ENCODE data around the gene CALML5. TPM values are rescaled to one million over a fixed set of nuclear protein-coding genes. Genes with fewer than 3 reads are reported as not detected.
A peak's percentile ranks its signal among the peaks of the same experiment; 100 is the strongest.

CALML5 gene
- total and polyA plus RNA-seq, 9 of the 15 experiments (the other 6 are each of a cell fraction or from before 2014, with no cell fraction given), result not detected

DNA sequence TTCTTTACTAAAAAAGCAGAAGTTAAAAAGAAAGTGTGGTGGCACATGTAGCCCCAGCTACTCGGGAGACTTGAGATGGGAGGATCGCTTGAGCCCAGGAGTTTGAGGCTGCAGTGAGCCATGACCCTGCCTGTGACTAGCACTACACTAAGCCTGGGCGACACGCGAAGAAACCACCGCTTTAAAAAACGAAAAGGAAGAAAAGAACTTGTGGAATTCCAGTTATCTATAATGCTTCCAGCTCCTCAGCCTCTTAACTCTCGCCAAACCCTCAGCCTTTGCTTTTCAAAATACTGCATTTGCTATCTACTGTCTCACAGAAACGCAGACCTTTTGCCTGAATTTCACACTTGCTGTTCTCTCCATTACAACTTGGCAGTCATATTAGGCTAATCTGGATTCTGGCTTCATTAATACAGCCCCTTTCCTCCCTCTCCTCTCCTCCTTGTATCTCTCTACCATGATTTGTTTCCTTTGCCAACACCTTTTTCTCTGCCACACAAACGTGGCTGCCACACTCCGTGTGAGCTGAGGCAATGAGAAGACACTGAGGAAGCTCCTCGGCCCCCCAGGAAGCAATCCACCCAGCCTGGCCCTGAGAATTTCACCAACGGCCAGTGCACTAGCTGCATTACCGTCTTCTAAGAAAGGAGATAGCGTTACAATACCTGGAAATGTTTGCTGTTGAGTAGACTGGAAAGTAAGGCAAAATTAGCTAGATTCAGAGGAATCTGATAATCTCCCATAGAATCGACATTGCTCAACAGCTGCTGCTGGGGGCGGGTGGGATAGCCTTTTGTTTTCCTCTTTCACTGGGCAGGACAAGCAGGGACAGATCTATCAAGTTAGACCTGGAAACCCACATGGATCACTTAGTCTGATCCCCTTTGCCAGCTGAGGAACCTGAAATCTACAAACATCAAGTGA lies 37.2 kb downstream of the CALML5 start (continued):
- TF ChIP-seq, protein P1, sequence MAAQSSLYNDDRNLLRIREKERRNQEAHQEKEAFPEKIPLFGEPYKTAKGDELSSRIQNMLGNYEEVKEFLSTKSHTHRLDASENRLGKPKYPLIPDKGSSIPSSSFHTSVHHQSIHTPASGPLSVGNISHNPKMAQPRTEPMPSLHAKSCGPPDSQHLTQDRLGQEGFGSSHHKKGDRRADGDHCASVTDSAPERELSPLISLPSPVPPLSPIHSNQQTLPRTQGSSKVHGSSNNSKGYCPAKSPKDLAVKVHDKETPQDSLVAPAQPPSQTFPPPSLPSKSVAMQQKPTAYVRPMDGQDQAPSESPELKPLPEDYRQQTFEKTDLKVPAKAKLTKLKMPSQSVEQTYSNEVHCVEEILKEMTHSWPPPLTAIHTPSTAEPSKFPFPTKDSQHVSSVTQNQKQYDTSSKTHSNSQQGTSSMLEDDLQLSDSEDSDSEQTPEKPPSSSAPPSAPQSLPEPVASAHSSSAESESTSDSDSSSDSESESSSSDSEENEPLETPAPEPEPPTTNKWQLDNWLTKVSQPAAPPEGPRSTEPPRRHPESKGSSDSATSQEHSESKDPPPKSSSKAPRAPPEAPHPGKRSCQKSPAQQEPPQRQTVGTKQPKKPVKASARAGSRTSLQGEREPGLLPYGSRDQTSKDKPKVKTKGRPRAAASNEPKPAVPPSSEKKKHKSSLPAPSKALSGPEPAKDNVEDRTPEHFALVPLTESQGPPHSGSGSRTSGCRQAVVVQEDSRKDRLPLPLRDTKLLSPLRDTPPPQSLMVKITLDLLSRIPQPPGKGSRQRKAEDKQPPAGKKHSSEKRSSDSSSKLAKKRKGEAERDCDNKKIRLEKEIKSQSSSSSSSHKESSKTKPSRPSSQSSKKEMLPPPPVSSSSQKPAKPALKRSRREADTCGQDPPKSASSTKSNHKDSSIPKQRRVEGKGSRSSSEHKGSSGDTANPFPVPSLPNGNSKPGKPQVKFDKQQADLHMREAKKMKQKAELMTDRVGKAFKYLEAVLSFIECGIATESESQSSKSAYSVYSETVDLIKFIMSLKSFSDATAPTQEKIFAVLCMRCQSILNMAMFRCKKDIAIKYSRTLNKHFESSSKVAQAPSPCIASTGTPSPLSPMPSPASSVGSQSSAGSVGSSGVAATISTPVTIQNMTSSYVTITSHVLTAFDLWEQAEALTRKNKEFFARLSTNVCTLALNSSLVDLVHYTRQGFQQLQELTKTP (IDR thresholded peaks at IDR 0.05; ENCODE audit: low read depth in 1 of 2, partially characterized antibody in 2 of 2), result peak; percentile 70 to 78
- peak; percentile 76 for TF ChIP-seq MTA3 (IDR thresholded peaks at IDR 0.05; ENCODE audit: borderline replicate concordance)
- TF ChIP-seq ELF4 (CRISPR knock-in tag; IDR thresholded peaks at IDR 0.05), result no peak
- TF ChIP-seq NR1H2 (CRISPR knock-in tag; IDR thresholded peaks at IDR 0.05), result no peak
- peak; percentile 33; the same call in 1 of the 2 replicates for TF ChIP-seq TCF3 (CRISPR knock-in tag; IDR thresholded peaks at IDR 0.05)
- 0 out of 2 replicates have a peak, but pooled peaks have one; percentile 9 for TF ChIP-seq POLR2AphosphoS5 (IDR thresholded peaks at IDR 0.05; ENCODE audit: control insufficient read depth, insufficient read depth, low read depth, low read length)
- TF ChIP-seq, protein P2, sequence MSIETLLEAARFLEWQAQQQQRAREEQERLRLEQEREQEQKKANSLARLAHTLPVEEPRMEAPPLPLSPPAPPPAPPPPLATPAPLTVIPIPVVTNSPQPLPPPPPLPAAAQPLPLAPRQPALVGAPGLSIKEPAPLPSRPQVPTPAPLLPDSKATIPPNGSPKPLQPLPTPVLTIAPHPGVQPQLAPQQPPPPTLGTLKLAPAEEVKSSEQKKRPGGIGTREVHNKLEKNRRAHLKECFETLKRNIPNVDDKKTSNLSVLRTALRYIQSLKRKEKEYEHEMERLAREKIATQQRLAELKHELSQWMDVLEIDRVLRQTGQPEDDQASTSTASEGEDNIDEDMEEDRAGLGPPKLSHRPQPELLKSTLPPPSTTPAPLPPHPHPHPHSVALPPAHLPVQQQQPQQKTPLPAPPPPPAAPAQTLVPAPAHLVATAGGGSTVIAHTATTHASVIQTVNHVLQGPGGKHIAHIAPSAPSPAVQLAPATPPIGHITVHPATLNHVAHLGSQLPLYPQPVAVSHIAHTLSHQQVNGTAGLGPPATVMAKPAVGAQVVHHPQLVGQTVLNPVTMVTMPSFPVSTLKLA (conservative IDR thresholded peaks at IDR 0.05), result peak in 1 of 2 experiments; percentile 46; a peak in 1 of 4 replicates
- TF ChIP-seq, protein P3, sequence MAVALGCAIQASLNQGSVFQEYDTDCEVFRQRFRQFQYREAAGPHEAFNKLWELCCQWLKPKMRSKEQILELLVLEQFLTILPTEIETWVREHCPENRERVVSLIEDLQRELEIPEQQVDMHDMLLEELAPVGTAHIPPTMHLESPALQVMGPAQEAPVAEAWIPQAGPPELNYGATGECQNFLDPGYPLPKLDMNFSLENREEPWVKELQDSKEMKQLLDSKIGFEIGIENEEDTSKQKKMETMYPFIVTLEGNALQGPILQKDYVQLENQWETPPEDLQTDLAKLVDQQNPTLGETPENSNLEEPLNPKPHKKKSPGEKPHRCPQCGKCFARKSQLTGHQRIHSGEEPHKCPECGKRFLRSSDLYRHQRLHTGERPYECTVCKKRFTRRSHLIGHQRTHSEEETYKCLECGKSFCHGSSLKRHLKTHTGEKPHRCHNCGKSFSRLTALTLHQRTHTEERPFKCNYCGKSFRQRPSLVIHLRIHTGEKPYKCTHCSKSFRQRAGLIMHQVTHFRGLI (CRISPR knock-in tag; IDR thresholded peaks at IDR 0.05), result no peak
- TF ChIP-seq, protein P4, sequence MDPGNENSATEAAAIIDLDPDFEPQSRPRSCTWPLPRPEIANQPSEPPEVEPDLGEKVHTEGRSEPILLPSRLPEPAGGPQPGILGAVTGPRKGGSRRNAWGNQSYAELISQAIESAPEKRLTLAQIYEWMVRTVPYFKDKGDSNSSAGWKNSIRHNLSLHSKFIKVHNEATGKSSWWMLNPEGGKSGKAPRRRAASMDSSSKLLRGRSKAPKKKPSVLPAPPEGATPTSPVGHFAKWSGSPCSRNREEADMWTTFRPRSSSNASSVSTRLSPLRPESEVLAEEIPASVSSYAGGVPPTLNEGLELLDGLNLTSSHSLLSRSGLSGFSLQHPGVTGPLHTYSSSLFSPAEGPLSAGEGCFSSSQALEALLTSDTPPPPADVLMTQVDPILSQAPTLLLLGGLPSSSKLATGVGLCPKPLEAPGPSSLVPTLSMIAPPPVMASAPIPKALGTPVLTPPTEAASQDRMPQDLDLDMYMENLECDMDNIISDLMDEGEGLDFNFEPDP (CRISPR knock-in tag; IDR thresholded peaks at IDR 0.05), result no peak
- 0 out of 2 replicates have a peak, but pooled peaks have one; percentile 53 for TF ChIP-seq ZFPM2 (CRISPR knock-in tag; IDR thresholded peaks at IDR 0.05)
- TF ChIP-seq, protein P5, sequence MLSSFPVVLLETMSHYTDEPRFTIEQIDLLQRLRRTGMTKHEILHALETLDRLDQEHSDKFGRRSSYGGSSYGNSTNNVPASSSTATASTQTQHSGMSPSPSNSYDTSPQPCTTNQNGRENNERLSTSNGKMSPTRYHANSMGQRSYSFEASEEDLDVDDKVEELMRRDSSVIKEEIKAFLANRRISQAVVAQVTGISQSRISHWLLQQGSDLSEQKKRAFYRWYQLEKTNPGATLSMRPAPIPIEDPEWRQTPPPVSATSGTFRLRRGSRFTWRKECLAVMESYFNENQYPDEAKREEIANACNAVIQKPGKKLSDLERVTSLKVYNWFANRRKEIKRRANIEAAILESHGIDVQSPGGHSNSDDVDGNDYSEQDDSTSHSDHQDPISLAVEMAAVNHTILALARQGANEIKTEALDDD (IDR thresholded peaks at IDR 0.05), result no peak
- peak; percentile 31 for TF ChIP-seq BRD9 (IDR thresholded peaks at IDR 0.05; ENCODE audit: low read depth, partially characterized antibody)
- TF ChIP-seq BACH1 (tag; IDR thresholded peaks at IDR 0.05), result peak; percentile 60; the same call in 1 of the 2 replicates
- no peak; the same call in 1 of the 2 replicates for TF ChIP-seq ZNF175 (CRISPR knock-in tag; IDR thresholded peaks at IDR 0.05; ENCODE audit: low read depth)
- no peak for TF ChIP-seq ZNF184 (CRISPR knock-in tag; IDR thresholded peaks at IDR 0.05)
